ENCODE data around the gene PDLIM4.

Gene PDLIM4

DNA sequence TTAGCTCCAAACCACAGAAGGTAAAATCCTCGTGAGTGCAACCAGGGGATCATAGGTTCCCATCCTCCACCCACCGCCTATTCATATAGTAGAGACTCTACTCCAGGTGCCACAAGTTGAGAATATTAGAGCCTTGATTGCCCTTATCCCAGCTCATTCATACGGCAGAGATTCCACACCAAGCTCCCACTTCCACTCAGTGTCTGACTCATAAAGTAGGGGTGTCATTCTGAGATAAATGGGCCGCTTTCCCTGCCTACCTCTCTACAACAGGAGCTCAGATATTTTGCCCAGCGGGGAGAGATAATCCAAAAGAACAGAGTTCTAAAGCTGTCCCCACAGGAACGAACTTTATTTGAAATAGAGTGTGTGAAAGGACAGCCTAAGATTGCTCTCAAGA is 46.1 kb downstream of the PDLIM4 start:
- TF ChIP-seq, protein P1, sequence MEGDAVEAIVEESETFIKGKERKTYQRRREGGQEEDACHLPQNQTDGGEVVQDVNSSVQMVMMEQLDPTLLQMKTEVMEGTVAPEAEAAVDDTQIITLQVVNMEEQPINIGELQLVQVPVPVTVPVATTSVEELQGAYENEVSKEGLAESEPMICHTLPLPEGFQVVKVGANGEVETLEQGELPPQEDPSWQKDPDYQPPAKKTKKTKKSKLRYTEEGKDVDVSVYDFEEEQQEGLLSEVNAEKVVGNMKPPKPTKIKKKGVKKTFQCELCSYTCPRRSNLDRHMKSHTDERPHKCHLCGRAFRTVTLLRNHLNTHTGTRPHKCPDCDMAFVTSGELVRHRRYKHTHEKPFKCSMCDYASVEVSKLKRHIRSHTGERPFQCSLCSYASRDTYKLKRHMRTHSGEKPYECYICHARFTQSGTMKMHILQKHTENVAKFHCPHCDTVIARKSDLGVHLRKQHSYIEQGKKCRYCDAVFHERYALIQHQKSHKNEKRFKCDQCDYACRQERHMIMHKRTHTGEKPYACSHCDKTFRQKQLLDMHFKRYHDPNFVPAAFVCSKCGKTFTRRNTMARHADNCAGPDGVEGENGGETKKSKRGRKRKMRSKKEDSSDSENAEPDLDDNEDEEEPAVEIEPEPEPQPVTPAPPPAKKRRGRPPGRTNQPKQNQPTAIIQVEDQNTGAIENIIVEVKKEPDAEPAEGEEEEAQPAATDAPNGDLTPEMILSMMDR (IDR thresholded peaks at IDR 0.05; ENCODE audit: control extremely low read depth, extremely low read depth, low read depth, missing control alignments) = no peak
- no peak for DNase-seq (ENCODE audit: extremely low spot score)
- ChIA-PET POLR2A (interaction anchor here (0.6 to 0.8 kb wide), 2 partner anchors 10 to 193 kb away, joined by 3 to 5 read pairs; partner anchors contain the start of gene SLC22A4), CTCF (interaction anchor here (0.8 to 3.0 kb wide), 5 partner anchors 10 to 66 kb away, joined by 3 to 11 read pairs (median 3); partner anchors contain the start of gene SLC22A4)

DNA sequence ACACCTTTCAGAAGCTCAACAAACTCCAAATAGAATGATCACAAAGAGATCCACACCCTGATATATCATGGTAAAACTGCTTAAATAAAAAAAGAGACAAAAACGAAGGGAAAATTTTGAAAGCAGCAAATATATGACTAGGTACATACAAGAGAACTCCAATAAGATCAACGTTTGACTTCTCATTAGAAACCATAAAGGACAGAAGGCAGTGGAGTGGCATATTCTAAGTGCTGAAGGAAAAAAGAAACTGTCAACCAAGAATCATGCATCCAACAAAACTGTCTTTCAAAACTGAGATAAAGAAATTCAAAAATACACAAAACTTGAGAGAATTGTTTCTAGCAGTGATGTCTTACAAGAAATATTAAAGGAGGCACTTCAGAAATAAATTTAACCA is 47.9 kb downstream of the PDLIM4 start:
- TF ChIP-seq, protein P1 (IDR thresholded peaks at IDR 0.05; ENCODE audit: control extremely low read depth, extremely low read depth, low read depth, missing control alignments) = no peak
- CTCF ChIA-PET = interaction anchor here (1.3 kb wide), 1 partner anchor 18 kb away, joined by 3 read pairs; no protein-coding TSS in a partner anchor
- POLR2A ChIA-PET = no interaction called here
- no peak for DNase-seq (ENCODE audit: extremely low spot score)

DNA sequence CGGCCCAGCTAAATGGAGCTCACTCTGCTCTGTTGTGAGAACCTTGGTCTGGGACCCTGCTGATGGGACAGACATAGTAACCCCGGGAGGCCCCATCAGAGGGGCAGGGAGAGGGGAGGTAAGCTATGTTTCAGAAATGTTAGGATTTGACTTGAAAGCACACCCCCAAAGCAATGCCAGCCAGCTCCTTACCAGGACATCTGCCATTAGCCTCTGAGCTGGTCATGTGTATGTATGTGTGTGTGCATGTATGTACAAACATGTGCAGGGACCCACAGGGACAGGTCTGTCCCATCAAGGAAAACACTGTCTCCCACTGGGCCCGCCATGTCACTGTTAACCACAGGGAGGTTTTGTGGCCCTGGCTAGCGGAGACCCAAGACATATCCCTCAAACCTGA is 51.2 kb downstream of the PDLIM4 start:
- POLR2A ChIA-PET = no interaction called here
- TF ChIP-seq, protein P1 (IDR thresholded peaks at IDR 0.05; ENCODE audit: control extremely low read depth, extremely low read depth, low read depth, missing control alignments) = no peak
- CTCF ChIA-PET = interaction anchor here (0.9 to 2.0 kb wide), 7 partner anchors 11 to 71 kb away, joined by 3 to 7 read pairs (median 4); no protein-coding TSS in a partner anchor

DNA sequence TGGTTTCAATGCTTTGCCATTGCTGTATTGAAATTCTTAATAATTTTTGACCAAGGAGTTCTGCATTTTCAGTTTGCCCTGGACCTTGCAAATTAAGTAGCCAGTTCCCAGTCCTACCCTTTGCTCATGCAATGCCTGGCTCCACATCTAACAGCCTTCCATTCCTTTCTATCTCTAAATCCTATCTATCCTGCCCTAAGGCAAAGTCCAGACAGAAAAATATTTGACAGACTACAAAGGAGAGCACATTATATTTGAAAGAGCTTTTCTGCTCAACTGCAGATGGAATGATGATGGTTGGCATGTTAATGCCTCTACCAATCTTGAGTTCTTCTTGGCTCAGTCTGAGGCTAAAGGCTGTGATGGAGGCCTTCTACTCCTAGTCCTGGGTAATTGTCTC is 52.2 kb downstream of the PDLIM4 start:
- TF ChIP-seq, protein P1 (IDR thresholded peaks at IDR 0.05; ENCODE audit: control extremely low read depth, extremely low read depth, low read depth, missing control alignments) = no peak
- ChIA-PET CTCF (interaction anchor here (1.0 to 2.3 kb wide), 3 partner anchors 9 to 72 kb away, joined by 3 to 7 read pairs (median 6); no protein-coding TSS in a partner anchor), POLR2A (no interaction called here)
- DNase-seq (ENCODE audit: extremely low spot score) = no peak

More for the DNA sequence above, 51.2 kb downstream of the PDLIM4 start:
- no peak for DNase-seq (ENCODE audit: extremely low spot score)

DNA sequence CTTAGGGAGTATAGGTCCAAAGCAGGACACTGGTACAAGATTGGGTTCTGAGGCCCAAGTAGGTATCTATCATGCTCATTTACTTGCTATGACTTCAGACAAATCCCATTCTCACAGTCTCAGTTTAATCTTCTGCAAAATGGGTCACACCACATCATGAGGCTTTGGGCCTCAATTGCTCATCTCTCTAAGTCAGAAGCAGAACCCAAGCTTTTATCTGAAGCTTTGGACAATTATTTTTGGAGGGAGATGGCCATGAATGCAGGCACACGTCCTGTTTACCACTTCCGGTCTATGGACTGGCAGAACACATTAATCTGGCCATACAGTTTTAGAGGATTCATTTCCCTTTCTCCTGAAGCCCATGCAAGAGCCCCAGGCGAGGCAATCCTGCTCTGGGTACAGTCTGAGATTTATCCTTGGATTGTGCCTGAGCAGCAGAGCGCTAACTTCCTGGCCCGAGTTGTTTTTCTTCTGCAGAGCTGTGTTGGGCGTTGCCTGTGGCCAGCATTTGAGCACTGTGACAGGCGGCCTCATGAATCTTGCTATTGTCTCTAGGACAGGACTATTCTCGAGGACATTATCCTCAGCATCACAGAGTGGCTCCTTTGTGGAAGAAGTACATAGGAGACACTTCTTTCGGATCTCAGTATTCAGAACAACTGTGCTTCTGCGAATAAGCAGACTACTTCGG is 52.8 kb downstream of the PDLIM4 start:
- ChIA-PET POLR2A (no interaction called here), CTCF (interaction anchor here (0.9 to 2.3 kb wide), 4 partner anchors 9 to 73 kb away, joined by 3 to 7 read pairs (median 4); no protein-coding TSS in a partner anchor)
- DNase-seq (ENCODE audit: extremely low spot score) = no peak
- TF ChIP-seq, protein P1 (IDR thresholded peaks at IDR 0.05; ENCODE audit: control extremely low read depth, extremely low read depth, low read depth, missing control alignments) = no peak

DNA sequence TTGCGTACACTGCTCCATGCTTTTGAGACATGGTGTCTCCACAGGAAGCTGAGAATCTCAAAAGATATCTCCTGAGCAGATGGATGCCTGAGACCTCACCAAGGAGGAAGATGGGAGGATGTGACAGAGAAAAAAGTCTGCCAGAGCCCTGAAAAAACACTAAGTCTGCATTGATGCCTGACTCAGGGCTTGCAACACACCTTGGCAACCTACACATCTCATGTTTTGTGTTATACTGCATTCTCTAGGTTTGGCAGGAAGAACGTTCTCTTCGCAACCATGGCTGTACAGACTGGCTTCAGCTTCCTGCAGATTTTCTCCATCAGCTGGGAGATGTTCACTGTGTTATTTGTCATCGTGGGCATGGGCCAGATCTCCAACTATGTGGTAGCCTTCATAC is 55.9 kb downstream of the PDLIM4 start:
- TF ChIP-seq, protein P1 (IDR thresholded peaks at IDR 0.05; ENCODE audit: control extremely low read depth, extremely low read depth, low read depth, missing control alignments) = no peak
- no peak for DNase-seq (ENCODE audit: extremely low spot score)
- POLR2A ChIA-PET = interaction anchor here (1.0 kb wide), 1 partner anchor 10 kb away, joined by 3 read pairs; no protein-coding TSS in a partner anchor
- CTCF ChIA-PET = interaction anchor here (1.6 kb wide), 1 partner anchor 11 kb away, joined by 4 read pairs; no protein-coding TSS in a partner anchor

Measured in GM10248 (cell line).